Astrocyte (in vitro differentiated cells and primary cell): ENCODE results near the gene PPP1R37. TPM values are rescaled to one million over a fixed set of nuclear protein-coding genes. Genes with fewer than 3 reads are reported as not detected.
A peak's percentile ranks its signal among the peaks of the same experiment; 100 is the strongest.

ENCODE experiments used
- DNase-seq: peaks from one replicate; pipeline ENCODE4 v3.0.0-alpha.2; 2010; ENCODE audit warnings: low read depth
- FAIRE-seq: peaks from 2 replicates; lab custom pipeline; 2011; peaks lifted over from hg19 to GRCh38; lab: Jason Lieb, UNC
- H2AFZ ChIP-seq: 2 replicates; pipeline ENCODE4 v1.6.0; 2012; ENCODE audit warnings: low read depth, low read length, inconsistent platforms
- H3K27ac ChIP-seq: 2 replicates; pipeline ENCODE4 v1.5.1; 2011; ENCODE audit warnings: low read depth, low read length, inconsistent platforms
- H3K27me3 ChIP-seq: 2 replicates; pipeline ENCODE4 v1.6.0; 2011; ENCODE audit warnings: low read length, inconsistent platforms; ENCODE audit not compliant: insufficient read depth
- H3K36me3 ChIP-seq: 2 replicates; pipeline ENCODE4 v1.5.1; 2011; ENCODE audit warnings: low read length, inconsistent platforms; ENCODE audit not compliant: insufficient read depth
- H3K4me1 ChIP-seq: 2 replicates; pipeline ENCODE4 v1.5.1; 2011; ENCODE audit warnings: low read length, inconsistent platforms; ENCODE audit not compliant: insufficient read depth
- H3K4me2 ChIP-seq: 2 replicates; pipeline ENCODE4 v1.6.0; 2012; ENCODE audit warnings: low read length, inconsistent platforms
- H3K4me3 ChIP-seq: 2 replicates; pipeline ENCODE4 v1.5.1; 2011; ENCODE audit warnings: low read depth, mild to moderate bottlenecking, low read length, inconsistent platforms; ENCODE audit not compliant: insufficient read depth
- H3K79me2 ChIP-seq: 2 replicates; pipeline ENCODE4 v1.6.0; 2012; ENCODE audit warnings: mild to moderate bottlenecking, low read length, inconsistent platforms; ENCODE audit not compliant: insufficient read depth
- H3K9ac ChIP-seq: 2 replicates; pipeline ENCODE4 v1.6.0; 2012; ENCODE audit warnings: mild to moderate bottlenecking, low read length, inconsistent platforms
- H3K9me3 ChIP-seq: 2 replicates; pipeline ENCODE4 v1.5.1; 2012; ENCODE audit warnings: low read depth, mild to moderate bottlenecking, low read length, inconsistent platforms; ENCODE audit not compliant: insufficient read depth
- H4K20me1 ChIP-seq: 2 replicates; pipeline ENCODE4 v1.6.0; 2012; ENCODE audit warnings: low read length, inconsistent platforms; ENCODE audit not compliant: insufficient read depth
- H3K27ac Mint-ChIP-seq: one replicate; pipeline ENCODE4 v1.8.0; 2021; ENCODE audit warnings: mild to moderate bottlenecking, mixed read lengths; ENCODE audit not compliant: unreplicated experiment
- H3K27me3 Mint-ChIP-seq: one replicate; pipeline ENCODE4 v1.8.0; 2021; ENCODE audit warnings: low read depth, mixed read lengths; ENCODE audit not compliant: unreplicated experiment
- H3K36me3 Mint-ChIP-seq: one replicate; pipeline ENCODE4 v1.8.0; 2021; ENCODE audit warnings: low read depth, mixed read lengths; ENCODE audit not compliant: unreplicated experiment
- H3K4me1 Mint-ChIP-seq: one replicate; pipeline ENCODE4 v1.8.0; 2021; ENCODE audit warnings: low read depth, mixed read lengths; ENCODE audit not compliant: unreplicated experiment
- H3K4me3 Mint-ChIP-seq: one replicate; pipeline ENCODE4 v1.8.0; 2021; ENCODE audit warnings: mild to moderate bottlenecking, moderate library complexity, mixed read lengths; ENCODE audit not compliant: unreplicated experiment
- H3K9me3 Mint-ChIP-seq: one replicate; pipeline ENCODE4 v1.8.0; 2021; ENCODE audit warnings: mild to moderate bottlenecking, mixed read lengths; ENCODE audit not compliant: unreplicated experiment
- CTCF ChIP-seq: IDR thresholded peaks from 2 replicates; pipeline ENCODE4 v1.5.1; 2011; ENCODE audit warnings: low read depth, mild to moderate bottlenecking, inconsistent platforms, low read length, moderate library complexity; ENCODE audit not compliant: insufficient read depth
- EZH2 ChIP-seq: IDR thresholded peaks from 2 replicates; pipeline ENCODE4 v1.6.1; 2012; ENCODE audit warnings: mild to moderate bottlenecking, low read length, inconsistent platforms; ENCODE audit not compliant: insufficient read depth
- total RNA-seq: library from RNA; stranded (reverse); gene quantifications from 2 replicates; pipeline ENCODE4 v1.2.1, GENCODE V29; 2021

The PPP1R37 gene
- total RNA-seq, 1 donor from 2014 or later: 29.1 TPM

- no peaks in the 10 kb centered on the region for H3K9me3 Mint-ChIP-seq
- H3K4me2 ChIP-seq: no peak overlapping the region
- FAIRE-seq: no peak
- no peak overlapping the region for H3K4me3 Mint-ChIP-seq
- H2AFZ ChIP-seq: no peak overlapping the region
- H3K27ac ChIP-seq: no peak overlapping the region
- H3K36me3 Mint-ChIP-seq: peaks cover 17% of the 10 kb centered on the region
- DNase-seq: no peak
- no peaks in the 10 kb centered on the region for H3K4me1 Mint-ChIP-seq
- peaks cover 5% of the 10 kb centered on the region for H4K20me1 ChIP-seq
- peaks cover 7% of the 10 kb centered on the region for H3K4me1 ChIP-seq
- H3K79me2 ChIP-seq: no peaks in the 10 kb centered on the region
- peaks cover 10% of the 10 kb centered on the region for H3K36me3 ChIP-seq
- peaks cover 3% of the 10 kb centered on the region for H3K27me3 Mint-ChIP-seq
- no peak overlapping the region for H3K9ac ChIP-seq
- TF ChIP-seq EZH2: no peak
- no peak for TF ChIP-seq CTCF
- H3K27me3 ChIP-seq: no peaks in the 10 kb centered on the region
- H3K4me3 ChIP-seq: no peak overlapping the region
- no peaks in the 10 kb centered on the region for H3K9me3 ChIP-seq
- H3K27ac Mint-ChIP-seq: no peak overlapping the region
Measured at GRCh38 chr19:45071969-45072790, 20.8 kb upstream of the PPP1R37 start.

- Mint-ChIP-seq H3K36me3 (peaks cover 9% of the 10 kb centered on the region), H3K9me3 (no peaks in the 10 kb centered on the region), H3K4me1 (no peaks in the 10 kb centered on the region), H3K27ac (no peak overlapping the region), H3K4me3 (peak overlapping the region; percentile 74), H3K27me3 (peaks cover 3% of the 10 kb centered on the region)
- H3K4me2 ChIP-seq: peak overlapping the region; percentile 36
- H3K79me2 ChIP-seq: peaks cover 8% of the 10 kb centered on the region
- H3K36me3 ChIP-seq: peaks cover 7% of the 10 kb centered on the region
- no peaks in the 10 kb centered on the region for H3K27me3 ChIP-seq
- no peak overlapping the region for H2AFZ ChIP-seq
- H3K9ac ChIP-seq: no peak overlapping the region
- peaks cover 10% of the 10 kb centered on the region for H3K4me1 ChIP-seq
- peaks cover 7% of the 10 kb centered on the region for H4K20me1 ChIP-seq
- TF ChIP-seq CTCF (no peak), EZH2 (no peak)
- DNase-seq: no peak
- no peaks in the 10 kb centered on the region for H3K9me3 ChIP-seq
- no peak overlapping the region for H3K4me3 ChIP-seq
- no peak overlapping the region for H3K27ac ChIP-seq
- FAIRE-seq: no peak
Measured at GRCh38 chr19:45074744-45075300, 18.2 kb upstream of the PPP1R37 start.
